ENCODE results near the gene CLHC1.
"Not testable (repeated sequence)": the region's sequence is repeated elsewhere in the genome, so short reads cannot be mapped to it uniquely, and the experiment has no call there.

Gene CLHC1

DNA sequence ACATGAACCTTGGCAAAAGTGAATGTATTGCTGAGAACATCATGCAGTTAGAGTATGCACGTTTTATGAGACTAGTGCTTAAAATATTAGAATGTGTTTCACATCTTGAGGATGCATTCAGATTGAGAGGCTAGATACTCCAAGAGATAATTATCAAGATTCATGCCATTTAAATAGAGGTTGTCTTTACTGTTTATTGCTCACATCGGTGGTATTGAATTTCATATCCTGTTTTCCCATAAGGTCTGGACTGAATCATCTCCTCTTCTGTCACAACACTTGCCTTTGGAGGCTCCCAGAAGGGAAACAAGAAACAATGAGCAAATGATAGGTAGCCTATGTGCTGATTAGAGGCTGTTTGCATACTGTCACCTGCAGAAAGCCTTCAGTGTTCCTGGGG is 83.8 kb downstream of the CLHC1 start:
- Histone ChIP-seq H3K27me3 (ENCODE audit: insufficient read depth, insufficient read length) (no peaks in the 10 kb centered on the region), H3K4me1 (ENCODE audit: insufficient read depth, insufficient read length) (no peaks in the 10 kb centered on the region), H3K9ac (ENCODE audit: insufficient read length, low read depth) (no peak overlapping the region), H3K36me3 (ENCODE audit: insufficient read depth, insufficient read length, low read length) (no peaks in the 10 kb centered on the region), H3K4me3 (ENCODE audit: insufficient read length, low read depth) (no peak overlapping the region), H3K9me3 (ENCODE audit: insufficient read depth, low read length) (no peaks in the 10 kb centered on the region)
- no peak for TF ChIP-seq YY1 (IDR thresholded peaks at IDR 0.05; ENCODE audit: insufficient read depth, insufficient read length)
- TF ChIP-seq SUZ12 (IDR thresholded peaks at IDR 0.05; ENCODE audit: extremely low read depth, insufficient read depth, insufficient read length): no peak
- no peak for TF ChIP-seq ZNF274 (IDR thresholded peaks at IDR 0.05; ENCODE audit: low read depth, low read length)
- DNase-seq (ENCODE audit: low read depth, low spot score): no peak

- Histone ChIP-seq H3K36me3 (ENCODE audit: insufficient read depth, insufficient read length, low read length) (no peaks in the 10 kb centered on the region), H3K9ac (ENCODE audit: insufficient read length, low read depth) (no peak overlapping the region), H3K4me1 (ENCODE audit: insufficient read depth, insufficient read length) (no peaks in the 10 kb centered on the region), H3K27me3 (ENCODE audit: insufficient read depth, insufficient read length) (no peaks in the 10 kb centered on the region), H3K4me3 (ENCODE audit: insufficient read length, low read depth) (no peak overlapping the region), H3K9me3 (ENCODE audit: insufficient read depth, low read length) (no peaks in the 10 kb centered on the region)
- TF ChIP-seq ZNF274 (IDR thresholded peaks at IDR 0.05; ENCODE audit: low read depth, low read length) (no peak), YY1 (IDR thresholded peaks at IDR 0.05; ENCODE audit: insufficient read depth, insufficient read length) (no peak), SUZ12 (IDR thresholded peaks at IDR 0.05; ENCODE audit: extremely low read depth, insufficient read depth, insufficient read length) (no peak)
- DNase-seq (ENCODE audit: low read depth, low spot score): no peak
Observed at GRCh38 chr2:55147531-55147930, 84.6 kb downstream of the CLHC1 start.

GRCh38 chr2:55147041-55147440 is 85.1 kb downstream of the CLHC1 start:
- no peaks in the 10 kb centered on the region for H3K4me1 ChIP-seq (ENCODE audit: insufficient read depth, insufficient read length)
- no peak for TF ChIP-seq SUZ12 (IDR thresholded peaks at IDR 0.05; ENCODE audit: extremely low read depth, insufficient read depth, insufficient read length)
- TF ChIP-seq ZNF274 (IDR thresholded peaks at IDR 0.05; ENCODE audit: low read depth, low read length): no peak
- no peak overlapping the region for H3K9ac ChIP-seq (ENCODE audit: insufficient read length, low read depth)
- no peaks in the 10 kb centered on the region for H3K36me3 ChIP-seq (ENCODE audit: insufficient read depth, insufficient read length, low read length)
- no peak overlapping the region for H3K4me3 ChIP-seq (ENCODE audit: insufficient read length, low read depth)
- no peaks in the 10 kb centered on the region for H3K27me3 ChIP-seq (ENCODE audit: insufficient read depth, insufficient read length)
- no peak for DNase-seq (ENCODE audit: low read depth, low spot score)
- H3K9me3 ChIP-seq (ENCODE audit: insufficient read depth, low read length): no peaks in the 10 kb centered on the region

GRCh38 chr2:55146263-55146662 is 85.8 kb downstream of the CLHC1 start:
- Histone ChIP-seq H3K36me3 (ENCODE audit: insufficient read depth, insufficient read length, low read length) (no peaks in the 10 kb centered on the region), H3K4me3 (ENCODE audit: insufficient read length, low read depth) (no peak overlapping the region), H3K27me3 (ENCODE audit: insufficient read depth, insufficient read length) (no peaks in the 10 kb centered on the region), H3K9ac (ENCODE audit: insufficient read length, low read depth) (no peak overlapping the region), H3K4me1 (ENCODE audit: insufficient read depth, insufficient read length) (no peaks in the 10 kb centered on the region), H3K9me3 (ENCODE audit: insufficient read depth, low read length) (no peaks in the 10 kb centered on the region)
- TF ChIP-seq SUZ12 (IDR thresholded peaks at IDR 0.05; ENCODE audit: extremely low read depth, insufficient read depth, insufficient read length): no peak
- no peak for TF ChIP-seq YY1 (IDR thresholded peaks at IDR 0.05; ENCODE audit: insufficient read depth, insufficient read length)
- TF ChIP-seq ZNF274 (IDR thresholded peaks at IDR 0.05; ENCODE audit: low read depth, low read length): no peak
- DNase-seq (ENCODE audit: low read depth, low spot score): no peak

DNA sequence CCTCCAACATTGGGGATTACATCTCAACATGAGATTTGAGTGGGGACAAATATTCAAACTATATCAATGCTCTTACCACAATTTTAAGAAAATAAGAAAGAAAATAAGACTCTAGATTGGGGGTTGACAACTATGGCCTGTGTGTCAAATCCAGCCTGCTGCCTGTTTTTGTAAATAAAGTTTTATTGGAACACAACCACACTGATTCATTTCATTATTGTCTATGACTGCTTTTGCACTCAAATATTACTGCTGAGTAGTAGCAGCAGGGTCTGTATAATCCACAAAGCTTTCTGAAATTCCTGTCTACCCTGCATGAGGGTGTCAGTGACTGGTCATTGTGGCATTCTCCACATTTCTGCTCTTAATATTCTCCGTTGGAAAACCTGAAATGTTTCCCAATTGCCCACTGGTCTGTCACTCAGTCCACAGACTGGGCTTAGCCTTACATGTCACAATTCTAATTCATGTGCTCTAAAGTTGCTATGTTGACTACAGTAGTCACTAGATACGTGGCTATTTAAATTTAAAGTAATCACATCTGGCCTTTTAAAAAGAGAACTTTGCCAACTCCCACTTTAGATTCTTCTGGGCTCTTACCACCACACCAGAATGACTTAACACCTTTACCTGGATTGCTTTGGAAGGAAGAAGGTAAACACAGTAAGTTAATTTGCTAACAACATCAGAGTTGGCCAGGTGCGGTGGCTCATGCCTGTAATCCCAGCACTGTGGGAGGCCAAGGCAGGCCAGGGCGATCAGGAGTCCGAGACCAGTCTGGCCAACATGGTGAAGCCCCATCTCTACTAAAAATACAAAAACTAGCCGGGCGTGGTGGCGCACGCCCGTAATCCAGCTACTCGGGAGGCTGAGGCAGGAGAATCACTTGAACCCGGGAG is 86.9 kb downstream of the CLHC1 start:
- no peak overlapping the region for H3K4me3 ChIP-seq (ENCODE audit: insufficient read length, low read depth)
- no peak for DNase-seq (ENCODE audit: low read depth, low spot score)
- TF ChIP-seq YY1 (IDR thresholded peaks at IDR 0.05; ENCODE audit: insufficient read depth, insufficient read length) (no peak), ZNF274 (IDR thresholded peaks at IDR 0.05; ENCODE audit: low read depth, low read length) (no peak)
- no peak overlapping the region for H3K9ac ChIP-seq (ENCODE audit: insufficient read length, low read depth)
- no peaks in the 10 kb centered on the region for H3K36me3 ChIP-seq (ENCODE audit: insufficient read depth, insufficient read length, low read length)
- H3K4me1 ChIP-seq (ENCODE audit: insufficient read depth, insufficient read length): no peaks in the 10 kb centered on the region
- no peaks in the 10 kb centered on the region for H3K9me3 ChIP-seq (ENCODE audit: insufficient read depth, low read length)
- H3K27me3 ChIP-seq (ENCODE audit: insufficient read depth, insufficient read length): no peaks in the 10 kb centered on the region

- DNase-seq (ENCODE audit: low read depth, low spot score); H3K4me3 ChIP-seq (ENCODE audit: insufficient read length, low read depth); H3K36me3 ChIP-seq (ENCODE audit: insufficient read depth, insufficient read length, low read length); H3K9me3 ChIP-seq (ENCODE audit: insufficient read depth, low read length); H3K4me1 ChIP-seq (ENCODE audit: insufficient read depth, insufficient read length); H3K27me3 ChIP-seq (ENCODE audit: insufficient read depth, insufficient read length); H3K9ac ChIP-seq (ENCODE audit: insufficient read length, low read depth): not testable (repeated sequence)
Observed at GRCh38 chr2:55143706-55144105, 88.4 kb downstream of the CLHC1 start.

DNA sequence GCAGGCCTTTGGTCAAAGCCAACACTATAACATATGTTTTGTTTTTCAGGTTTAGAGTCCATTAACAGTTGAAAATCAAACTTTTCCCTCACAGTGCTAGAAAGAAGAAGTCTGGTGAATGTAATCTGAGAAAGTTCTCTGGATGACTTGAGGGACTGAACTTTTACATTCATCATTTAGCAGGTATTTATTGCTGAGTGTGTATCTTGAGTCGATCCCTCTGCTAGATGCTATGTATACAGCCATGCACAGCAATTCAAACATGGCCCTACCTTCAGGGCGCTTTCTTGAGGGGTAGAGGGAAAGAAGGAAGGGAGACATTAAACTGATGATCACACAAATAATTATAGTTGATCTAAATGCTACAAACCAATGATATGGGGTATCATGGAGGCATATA is 89.6 kb downstream of the CLHC1 start:
- TF ChIP-seq YY1 (IDR thresholded peaks at IDR 0.05; ENCODE audit: insufficient read depth, insufficient read length) (no peak), SUZ12 (IDR thresholded peaks at IDR 0.05; ENCODE audit: extremely low read depth, insufficient read depth, insufficient read length) (no peak), ZNF274 (IDR thresholded peaks at IDR 0.05; ENCODE audit: low read depth, low read length) (no peak)

More for the DNA sequence above, 89.6 kb downstream of the CLHC1 start:
- H3K4me1 ChIP-seq (ENCODE audit: insufficient read depth, insufficient read length): peaks cover under 1% of the 10 kb centered on the region
- H3K27me3 ChIP-seq (ENCODE audit: insufficient read depth, insufficient read length): no peaks in the 10 kb centered on the region
- DNase-seq (ENCODE audit: low read depth, low spot score): no peak
- no peaks in the 10 kb centered on the region for H3K9me3 ChIP-seq (ENCODE audit: insufficient read depth, low read length)
- no peak overlapping the region for H3K4me3 ChIP-seq (ENCODE audit: insufficient read length, low read depth)
- H3K36me3 ChIP-seq (ENCODE audit: insufficient read depth, insufficient read length, low read length): no peaks in the 10 kb centered on the region
- H3K9ac ChIP-seq (ENCODE audit: insufficient read length, low read depth): no peak overlapping the region

Measured in NT2/D1 (cell line).